ENCODE data around the gene CAPN9.
"Not testable (repeated sequence)": the region's sequence is repeated elsewhere in the genome, so short reads cannot be mapped to it uniquely, and the experiment has no call there.

CAPN9 gene

GRCh38 chr1:230713547-230713914, 33.7 kb upstream of the CAPN9 start:
- Mint-ChIP-seq H3K27ac (no peak overlapping the region), H3K4me3 (no peak overlapping the region), H3K27me3 (ENCODE audit: low read depth, poor library complexity) (peaks cover 11% of the 10 kb centered on the region), H3K4me1 (peaks cover 30% of the 10 kb centered on the region), H3K9me3 (peaks cover 10% of the 10 kb centered on the region), H3K36me3 (ENCODE audit: low read depth) (no peaks in the 10 kb centered on the region)
- DNase-seq: no peak
- no peak for TF ChIP-seq CTCF (IDR thresholded peaks at IDR 0.05)

- H3K27ac Mint-ChIP-seq: peak within 1 kb of the TSS; percentile 88
- H3K4me1 Mint-ChIP-seq: peaks cover 25% of the 10 kb centered on the region
- peak within 1 kb of the TSS; percentile 18 for H3K4me3 Mint-ChIP-seq
- DNase-seq: no peak
- peaks cover 10% of the 10 kb centered on the region for H3K9me3 Mint-ChIP-seq
- peaks cover 14% of the 10 kb centered on the region for H3K27me3 Mint-ChIP-seq (ENCODE audit: low read depth, poor library complexity)
- no peaks in the 10 kb centered on the region for H3K36me3 Mint-ChIP-seq (ENCODE audit: low read depth)
- TF ChIP-seq CTCF (IDR thresholded peaks at IDR 0.05): no peak
Measured at GRCh38 chr1:230713915-230714764, 33.0 kb upstream of the CAPN9 start, which contains the start of gene AGT. TSS of gene AGT (minus strand) at chr1:230714122. CDS start at chr1:230710823, 3,299 bp downstream.

GRCh38 chr1:230715510-230715909, 31.7 kb upstream of the CAPN9 start:
- peaks cover 14% of the 10 kb centered on the region for H3K27me3 Mint-ChIP-seq (ENCODE audit: low read depth, poor library complexity)
- H3K4me1 Mint-ChIP-seq: peaks cover 25% of the 10 kb centered on the region
- no peak overlapping the region for H3K27ac Mint-ChIP-seq
- TF ChIP-seq CTCF (IDR thresholded peaks at IDR 0.05): no peak
- H3K4me3 Mint-ChIP-seq: no peak overlapping the region
- H3K36me3 Mint-ChIP-seq (ENCODE audit: low read depth): no peaks in the 10 kb centered on the region
- DNase-seq: no peak
- H3K9me3 Mint-ChIP-seq: peaks cover 10% of the 10 kb centered on the region

- not testable (repeated sequence) for DNase-seq; H3K4me3 Mint-ChIP-seq; H3K27ac Mint-ChIP-seq; H3K27me3 Mint-ChIP-seq (ENCODE audit: low read depth, poor library complexity); H3K36me3 Mint-ChIP-seq (ENCODE audit: low read depth)
- H3K9me3 Mint-ChIP-seq: peaks cover 14% of the 10 kb centered on the region
- H3K4me1 Mint-ChIP-seq: peaks cover 25% of the 10 kb centered on the region
Measured at GRCh38 chr1:230716453-230716852, 30.7 kb upstream of the CAPN9 start.

- H3K9me3 Mint-ChIP-seq: peaks cover 22% of the 10 kb centered on the region
- no peak overlapping the region for H3K27ac Mint-ChIP-seq
- peaks cover 25% of the 10 kb centered on the region for H3K4me1 Mint-ChIP-seq
- H3K4me3 Mint-ChIP-seq: no peak overlapping the region
- no peak for DNase-seq
- TF ChIP-seq CTCF (IDR thresholded peaks at IDR 0.05): no peak
- H3K36me3 Mint-ChIP-seq (ENCODE audit: low read depth): peaks cover 5% of the 10 kb centered on the region
- H3K27me3 Mint-ChIP-seq (ENCODE audit: low read depth, poor library complexity): peaks cover 9% of the 10 kb centered on the region
Measured at GRCh38 chr1:230717251-230717650, 29.9 kb upstream of the CAPN9 start.

- H3K36me3 Mint-ChIP-seq (ENCODE audit: low read depth); H3K27me3 Mint-ChIP-seq (ENCODE audit: low read depth, poor library complexity); H3K4me3 Mint-ChIP-seq; H3K27ac Mint-ChIP-seq; H3K4me1 Mint-ChIP-seq; DNase-seq: not testable (repeated sequence)
- peaks cover 24% of the 10 kb centered on the region for H3K9me3 Mint-ChIP-seq
Measured at GRCh38 chr1:230721849-230722522, 25.2 kb upstream of the CAPN9 start.

All from nephron progenitor cell (in vitro differentiated cells).